Measurements from ENCODE around the gene DIAPH1.

DIAPH1 gene

DNA sequence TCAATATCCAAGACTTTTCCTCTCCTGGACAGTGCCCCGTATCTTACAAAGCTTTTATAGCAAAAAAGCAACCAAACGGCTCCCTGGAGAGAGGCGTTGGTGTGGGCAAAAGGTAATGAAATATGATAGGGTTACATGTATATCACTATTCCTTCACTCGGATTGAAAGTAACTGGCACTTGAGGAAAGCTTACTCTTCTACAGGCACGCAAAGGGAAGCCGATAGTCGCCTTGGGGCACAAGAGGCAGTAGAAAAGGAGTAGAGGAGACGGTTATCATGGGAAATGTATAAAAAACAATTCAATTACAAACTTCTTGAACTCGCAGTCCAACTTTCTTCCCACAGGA, 1.1 kb downstream of the DIAPH1 start (continued):
- no peak for TF ChIP-seq ZNF132 (tag by site-specific recombination; IDR thresholded peaks at IDR 0.05; ENCODE audit: borderline replicate concordance)
- TF ChIP-seq ZFP37 (tag by site-specific recombination; IDR thresholded peaks at IDR 0.05) = no peak
- TF ChIP-seq, protein P1, sequence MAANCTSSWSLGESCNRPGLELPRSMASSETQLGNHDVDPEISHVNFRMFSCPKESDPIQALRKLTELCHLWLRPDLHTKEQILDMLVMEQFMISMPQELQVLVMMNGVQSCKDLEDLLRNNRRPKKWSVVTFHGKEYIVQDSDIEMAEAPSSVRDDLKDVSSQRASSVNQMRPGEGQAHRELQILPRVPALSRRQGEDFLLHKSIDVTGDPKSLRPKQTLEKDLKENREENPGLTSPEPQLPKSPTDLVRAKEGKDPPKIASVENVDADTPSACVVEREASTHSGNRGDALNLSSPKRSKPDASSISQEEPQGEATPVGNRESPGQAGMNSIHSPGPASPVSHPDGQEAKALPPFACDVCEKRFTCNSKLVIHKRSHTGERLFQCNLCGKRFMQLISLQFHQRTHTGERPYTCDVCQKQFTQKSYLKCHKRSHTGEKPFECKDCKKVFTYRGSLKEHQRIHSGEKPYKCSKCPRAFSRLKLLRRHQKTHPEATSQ (tag by site-specific recombination; IDR thresholded peaks at IDR 0.05) = no peak
- no peak for TF ChIP-seq ZFP41 (tag by site-specific recombination; IDR thresholded peaks at IDR 0.05; ENCODE audit: borderline replicate concordance)
- TF ChIP-seq SP3 (tag by site-specific recombination; IDR thresholded peaks at IDR 0.05) = no peak
- TF ChIP-seq TRIM28 (IDR thresholded peaks at IDR 0.05; ENCODE audit: borderline replicate concordance, low read length) = peak; percentile 65; the same call in 1 of the 2 replicates
- TF ChIP-seq, protein P2, sequence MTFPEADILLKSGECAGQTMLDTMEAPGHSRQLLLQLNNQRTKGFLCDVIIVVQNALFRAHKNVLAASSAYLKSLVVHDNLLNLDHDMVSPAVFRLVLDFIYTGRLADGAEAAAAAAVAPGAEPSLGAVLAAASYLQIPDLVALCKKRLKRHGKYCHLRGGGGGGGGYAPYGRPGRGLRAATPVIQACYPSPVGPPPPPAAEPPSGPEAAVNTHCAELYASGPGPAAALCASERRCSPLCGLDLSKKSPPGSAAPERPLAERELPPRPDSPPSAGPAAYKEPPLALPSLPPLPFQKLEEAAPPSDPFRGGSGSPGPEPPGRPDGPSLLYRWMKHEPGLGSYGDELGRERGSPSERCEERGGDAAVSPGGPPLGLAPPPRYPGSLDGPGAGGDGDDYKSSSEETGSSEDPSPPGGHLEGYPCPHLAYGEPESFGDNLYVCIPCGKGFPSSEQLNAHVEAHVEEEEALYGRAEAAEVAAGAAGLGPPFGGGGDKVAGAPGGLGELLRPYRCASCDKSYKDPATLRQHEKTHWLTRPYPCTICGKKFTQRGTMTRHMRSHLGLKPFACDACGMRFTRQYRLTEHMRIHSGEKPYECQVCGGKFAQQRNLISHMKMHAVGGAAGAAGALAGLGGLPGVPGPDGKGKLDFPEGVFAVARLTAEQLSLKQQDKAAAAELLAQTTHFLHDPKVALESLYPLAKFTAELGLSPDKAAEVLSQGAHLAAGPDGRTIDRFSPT (tag by site-specific recombination; IDR thresholded peaks at IDR 0.05) = no peak
- TF ChIP-seq ZNF777 (tag by site-specific recombination; IDR thresholded peaks at IDR 0.05; ENCODE audit: borderline replicate concordance) = no peak
- TF ChIP-seq, protein P3, sequence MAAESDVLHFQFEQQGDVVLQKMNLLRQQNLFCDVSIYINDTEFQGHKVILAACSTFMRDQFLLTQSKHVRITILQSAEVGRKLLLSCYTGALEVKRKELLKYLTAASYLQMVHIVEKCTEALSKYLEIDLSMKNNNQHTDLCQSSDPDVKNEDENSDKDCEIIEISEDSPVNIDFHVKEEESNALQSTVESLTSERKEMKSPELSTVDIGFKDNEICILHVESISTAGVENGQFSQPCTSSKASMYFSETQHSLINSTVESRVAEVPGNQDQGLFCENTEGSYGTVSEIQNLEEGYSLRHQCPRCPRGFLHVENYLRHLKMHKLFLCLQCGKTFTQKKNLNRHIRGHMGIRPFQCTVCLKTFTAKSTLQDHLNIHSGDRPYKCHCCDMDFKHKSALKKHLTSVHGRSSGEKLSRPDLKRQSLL (tag by site-specific recombination; IDR thresholded peaks at IDR 0.05) = no peak
- no peak for TF ChIP-seq ZNF211 (tag by site-specific recombination; IDR thresholded peaks at IDR 0.05; ENCODE audit: low read depth)
- no peak for TF ChIP-seq GFI1B (tag by site-specific recombination; IDR thresholded peaks at IDR 0.05)
- TF ChIP-seq ZBTB8A (tag by site-specific recombination; IDR thresholded peaks at IDR 0.05) = no peak
- no peak for TF ChIP-seq ZNF501 (tag by site-specific recombination; IDR thresholded peaks at IDR 0.05)
- TF ChIP-seq TCF7L2 (IDR thresholded peaks at IDR 0.05; ENCODE audit: borderline replicate concordance, low read depth, low read length) = peak; percentile 17; the same call in 1 of the 2 replicates
- no peak; the same call in 1 of the 2 replicates for TF ChIP-seq ZSCAN16 (tag by site-specific recombination; IDR thresholded peaks at IDR 0.05)
- no peak for TF ChIP-seq ZNF626 (tag by site-specific recombination; IDR thresholded peaks at IDR 0.05)
- TF ChIP-seq ZNF792 (tag by site-specific recombination; IDR thresholded peaks at IDR 0.05) = no peak
- TF ChIP-seq ZNF10 (tag by site-specific recombination; IDR thresholded peaks at IDR 0.05) = no peak; the same call in 1 of the 2 replicates
- no peak for TF ChIP-seq ZNF76 (tag by site-specific recombination; IDR thresholded peaks at IDR 0.05; ENCODE audit: borderline replicate concordance, low read depth)
- TF ChIP-seq, protein P4, sequence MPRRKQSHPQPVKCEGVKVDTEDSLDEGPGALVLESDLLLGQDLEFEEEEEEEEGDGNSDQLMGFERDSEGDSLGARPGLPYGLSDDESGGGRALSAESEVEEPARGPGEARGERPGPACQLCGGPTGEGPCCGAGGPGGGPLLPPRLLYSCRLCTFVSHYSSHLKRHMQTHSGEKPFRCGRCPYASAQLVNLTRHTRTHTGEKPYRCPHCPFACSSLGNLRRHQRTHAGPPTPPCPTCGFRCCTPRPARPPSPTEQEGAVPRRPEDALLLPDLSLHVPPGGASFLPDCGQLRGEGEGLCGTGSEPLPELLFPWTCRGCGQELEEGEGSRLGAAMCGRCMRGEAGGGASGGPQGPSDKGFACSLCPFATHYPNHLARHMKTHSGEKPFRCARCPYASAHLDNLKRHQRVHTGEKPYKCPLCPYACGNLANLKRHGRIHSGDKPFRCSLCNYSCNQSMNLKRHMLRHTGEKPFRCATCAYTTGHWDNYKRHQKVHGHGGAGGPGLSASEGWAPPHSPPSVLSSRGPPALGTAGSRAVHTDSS (tag by site-specific recombination; IDR thresholded peaks at IDR 0.05) = no peak; the same call in 1 of the 2 replicates
- TF ChIP-seq GLIS1 (tag by site-specific recombination; IDR thresholded peaks at IDR 0.05) = peak; percentile 32
- TF ChIP-seq ZNF433 (tag by site-specific recombination; IDR thresholded peaks at IDR 0.05; ENCODE audit: low read depth) = no peak
- TF ChIP-seq ZNF19 (tag by site-specific recombination; IDR thresholded peaks at IDR 0.05; ENCODE audit: low read depth) = no peak
- TF ChIP-seq ZNF558 (tag by site-specific recombination; IDR thresholded peaks at IDR 0.05) = 0 out of 2 replicates have a peak, but pooled peaks have one; percentile 24
- TF ChIP-seq, protein P5, sequence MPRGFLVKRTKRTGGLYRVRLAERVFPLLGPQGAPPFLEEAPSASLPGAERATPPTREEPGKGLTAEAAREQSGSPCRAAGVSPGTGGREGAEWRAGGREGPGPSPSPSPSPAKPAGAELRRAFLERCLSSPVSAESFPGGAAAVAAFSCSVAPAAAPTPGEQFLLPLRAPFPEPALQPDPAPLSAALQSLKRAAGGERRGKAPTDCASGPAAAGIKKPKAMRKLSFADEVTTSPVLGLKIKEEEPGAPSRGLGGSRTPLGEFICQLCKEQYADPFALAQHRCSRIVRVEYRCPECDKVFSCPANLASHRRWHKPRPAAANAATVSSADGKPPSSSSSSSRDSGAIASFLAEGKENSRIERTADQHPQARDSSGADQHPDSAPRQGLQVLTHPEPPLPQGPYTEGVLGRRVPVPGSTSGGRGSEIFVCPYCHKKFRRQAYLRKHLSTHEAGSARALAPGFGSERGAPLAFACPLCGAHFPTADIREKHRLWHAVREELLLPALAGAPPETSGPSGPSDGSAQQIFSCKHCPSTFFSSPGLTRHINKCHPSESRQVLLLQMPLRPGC (tag by site-specific recombination; IDR thresholded peaks at IDR 0.05) = peak; percentile 75
- TF ChIP-seq, protein P6, sequence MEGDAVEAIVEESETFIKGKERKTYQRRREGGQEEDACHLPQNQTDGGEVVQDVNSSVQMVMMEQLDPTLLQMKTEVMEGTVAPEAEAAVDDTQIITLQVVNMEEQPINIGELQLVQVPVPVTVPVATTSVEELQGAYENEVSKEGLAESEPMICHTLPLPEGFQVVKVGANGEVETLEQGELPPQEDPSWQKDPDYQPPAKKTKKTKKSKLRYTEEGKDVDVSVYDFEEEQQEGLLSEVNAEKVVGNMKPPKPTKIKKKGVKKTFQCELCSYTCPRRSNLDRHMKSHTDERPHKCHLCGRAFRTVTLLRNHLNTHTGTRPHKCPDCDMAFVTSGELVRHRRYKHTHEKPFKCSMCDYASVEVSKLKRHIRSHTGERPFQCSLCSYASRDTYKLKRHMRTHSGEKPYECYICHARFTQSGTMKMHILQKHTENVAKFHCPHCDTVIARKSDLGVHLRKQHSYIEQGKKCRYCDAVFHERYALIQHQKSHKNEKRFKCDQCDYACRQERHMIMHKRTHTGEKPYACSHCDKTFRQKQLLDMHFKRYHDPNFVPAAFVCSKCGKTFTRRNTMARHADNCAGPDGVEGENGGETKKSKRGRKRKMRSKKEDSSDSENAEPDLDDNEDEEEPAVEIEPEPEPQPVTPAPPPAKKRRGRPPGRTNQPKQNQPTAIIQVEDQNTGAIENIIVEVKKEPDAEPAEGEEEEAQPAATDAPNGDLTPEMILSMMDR (tag by site-specific recombination; IDR thresholded peaks at IDR 0.05) = no peak
- no peak for TF ChIP-seq ZNF146 (tag by site-specific recombination; IDR thresholded peaks at IDR 0.05)
- no peak for TF ChIP-seq ZNF624 (tag by site-specific recombination; IDR thresholded peaks at IDR 0.05)
- TF ChIP-seq, protein P7, sequence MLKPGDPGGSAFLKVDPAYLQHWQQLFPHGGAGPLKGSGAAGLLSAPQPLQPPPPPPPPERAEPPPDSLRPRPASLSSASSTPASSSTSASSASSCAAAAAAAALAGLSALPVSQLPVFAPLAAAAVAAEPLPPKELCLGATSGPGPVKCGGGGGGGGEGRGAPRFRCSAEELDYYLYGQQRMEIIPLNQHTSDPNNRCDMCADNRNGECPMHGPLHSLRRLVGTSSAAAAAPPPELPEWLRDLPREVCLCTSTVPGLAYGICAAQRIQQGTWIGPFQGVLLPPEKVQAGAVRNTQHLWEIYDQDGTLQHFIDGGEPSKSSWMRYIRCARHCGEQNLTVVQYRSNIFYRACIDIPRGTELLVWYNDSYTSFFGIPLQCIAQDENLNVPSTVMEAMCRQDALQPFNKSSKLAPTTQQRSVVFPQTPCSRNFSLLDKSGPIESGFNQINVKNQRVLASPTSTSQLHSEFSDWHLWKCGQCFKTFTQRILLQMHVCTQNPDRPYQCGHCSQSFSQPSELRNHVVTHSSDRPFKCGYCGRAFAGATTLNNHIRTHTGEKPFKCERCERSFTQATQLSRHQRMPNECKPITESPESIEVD (tag by site-specific recombination; IDR thresholded peaks at IDR 0.05) = peak; percentile 96
- TF ChIP-seq ZNF426 (tag by site-specific recombination; IDR thresholded peaks at IDR 0.05) = no peak
- no peak for TF ChIP-seq ZNF610 (tag by site-specific recombination; IDR thresholded peaks at IDR 0.05; ENCODE audit: borderline replicate concordance)
